Lower leg skin (tissue), 4 donors: Measurements from ENCODE around the gene MGAT3. TPM values are rescaled to one million over a fixed set of nuclear protein-coding genes. Genes with fewer than 3 reads are reported as not detected.
A peak's percentile ranks its signal among the peaks of the same experiment; 100 is the strongest.

Experiments
- DNase-seq, 2 donors: peaks; one replicate each; pipeline ENCODE4 v3.0.0-alpha.2; 2019; ENCODE audit warnings: low spot score in 2 of 2
- H3K4me3 ChIP-seq: fragments of 200-600 bp; sonication (generic); 2 replicates; pipeline ENCODE4 v1.5.1; 2017; ENCODE audit warnings: mild to moderate bottlenecking, low read depth; ENCODE audit not compliant: poor library complexity, severe bottlenecking
- CTCF ChIP-seq, 3 donors: fragments of 450-650 bp; IDR thresholded peaks; one replicate each; pipeline ENCODE4 v1.5.1; 2016; ENCODE audit warnings: antibody characterized with exemption in 3 of 3, mild to moderate bottlenecking in 3 of 3, moderate library complexity in 2 of 3
- POLR2A ChIP-seq, 2 donors: fragments of 450-650 bp; IDR thresholded peaks; one replicate each; pipeline ENCODE4 v1.6.1; 2016 to 2017; ENCODE audit warnings: antibody characterized with exemption in 2 of 2, mild to moderate bottlenecking in 1 of 2, moderate library complexity in 1 of 2
- WGBS, 2 donors: methylation state at CpG; one replicate each; pipeline ENCODE4 v1.1.5; 2018; 5-methylcytosine and 5-hydroxymethylcytosine counted together
- intact Hi-C: fragments of 100-400 bp; cut with DNase I; formaldehyde crosslinking; loops from one replicate; pipeline ENCODE4 v1.15.0; 2023; ENCODE audit warnings: low total_unique reads
- total RNA-seq, 4 donors: library from RNA; depleted of rRNA; stranded (reverse); fragments of >200 nt; gene quantifications; one replicate each; pipeline ENCODE4 v1.1.0, GENCODE V29; 2016

MGAT3 gene
- total RNA-seq, 4 donors from 2014 or later = 1.2 to 5.5 (median 3.2) TPM

- DNase-seq = no peak
- intact Hi-C loops = loop anchor here (10.0 kb wide), 2 partner anchors 491 to 811 kb away; partner anchors contain the start of gene ADSL
- 79% methylated on average over 10 to 12 of the region's 12 CpGs for WGBS, 2 donors
- no peak overlapping the region for H3K4me3 ChIP-seq
- TF ChIP-seq POLR2A (IDR thresholded peaks at IDR 0.05) = no peak
- TF ChIP-seq CTCF (IDR thresholded peaks at IDR 0.05) = no peak
These were observed 77.3 kb downstream of the MGAT3 start for GRCh38 chr22:39534092-39534506.

DNA sequence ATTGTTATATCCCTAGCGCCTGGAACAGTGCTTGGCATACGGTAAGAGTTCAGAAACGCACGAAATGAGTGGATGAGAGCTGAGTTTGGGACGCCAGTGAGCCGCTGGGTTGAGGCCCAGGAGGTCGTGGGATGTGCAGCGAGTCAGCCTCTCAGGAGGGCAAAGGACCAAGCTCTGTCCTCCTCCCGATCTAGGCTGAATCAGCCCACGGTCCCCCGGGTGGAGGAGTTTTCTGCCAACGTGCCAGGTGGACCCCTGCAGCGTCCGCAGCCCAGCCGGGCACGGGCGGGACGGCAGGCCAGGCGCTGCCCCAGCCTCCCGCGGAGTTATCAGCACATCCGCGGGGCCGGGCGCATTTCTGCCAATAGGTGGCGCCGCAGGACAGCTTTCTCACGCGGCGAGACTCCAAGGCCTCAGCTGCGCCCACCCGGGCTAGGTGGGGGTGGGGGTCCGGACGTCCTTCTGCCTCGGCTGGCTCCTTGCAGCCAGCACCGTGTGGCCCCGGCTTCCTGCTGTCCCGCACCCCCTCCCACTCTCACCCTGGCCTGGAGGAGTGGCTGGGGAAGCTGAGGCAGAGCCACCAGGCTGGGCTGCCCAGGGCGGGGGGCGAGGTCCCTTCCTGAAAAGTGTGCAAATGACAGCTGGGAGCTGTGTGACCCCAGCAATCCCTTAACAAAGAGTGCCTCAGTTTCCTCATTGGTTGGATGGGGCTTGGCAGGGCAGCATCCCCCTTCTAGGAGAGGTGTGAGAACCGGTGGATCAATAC lies 78.0 kb downstream of the MGAT3 start:
- TF ChIP-seq POLR2A (IDR thresholded peaks at IDR 0.05) (no peak), CTCF (IDR thresholded peaks at IDR 0.05) (peak in 1 of 3 donors; percentile 84)
- peak; percentile 74 to 98 for DNase-seq
- no peak overlapping the region for H3K4me3 ChIP-seq
- WGBS, 2 donors = 6% methylated on average over 15 to 40 of the region's 41 CpGs
- intact Hi-C loops = loop anchor here (10.0 kb wide), 2 partner anchors 490 to 810 kb away; partner anchors contain the start of gene ADSL

DNA sequence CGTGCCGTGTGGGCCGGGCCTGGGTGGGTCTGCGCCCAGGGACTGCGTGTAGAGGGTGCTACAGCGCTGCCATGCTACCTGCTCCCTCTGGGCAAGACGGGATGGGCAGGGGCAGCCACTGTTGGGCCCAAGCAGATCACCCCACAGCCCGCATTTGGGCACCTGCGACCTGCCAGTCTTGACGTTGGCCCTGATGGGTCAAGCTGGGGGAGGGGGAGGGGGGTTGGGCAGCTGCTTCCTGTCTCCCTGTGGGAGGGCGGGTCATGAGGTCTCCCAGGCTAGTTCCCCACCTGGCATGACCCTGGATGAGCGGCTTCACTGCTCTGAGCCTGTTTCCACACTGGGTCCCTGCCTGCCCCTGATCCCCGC lies 78.5 kb downstream of the MGAT3 start:
- no peak for DNase-seq
- WGBS, 2 donors = 53 to 95% methylated on average over 4 to 13 of the region's 13 CpGs

DNA sequence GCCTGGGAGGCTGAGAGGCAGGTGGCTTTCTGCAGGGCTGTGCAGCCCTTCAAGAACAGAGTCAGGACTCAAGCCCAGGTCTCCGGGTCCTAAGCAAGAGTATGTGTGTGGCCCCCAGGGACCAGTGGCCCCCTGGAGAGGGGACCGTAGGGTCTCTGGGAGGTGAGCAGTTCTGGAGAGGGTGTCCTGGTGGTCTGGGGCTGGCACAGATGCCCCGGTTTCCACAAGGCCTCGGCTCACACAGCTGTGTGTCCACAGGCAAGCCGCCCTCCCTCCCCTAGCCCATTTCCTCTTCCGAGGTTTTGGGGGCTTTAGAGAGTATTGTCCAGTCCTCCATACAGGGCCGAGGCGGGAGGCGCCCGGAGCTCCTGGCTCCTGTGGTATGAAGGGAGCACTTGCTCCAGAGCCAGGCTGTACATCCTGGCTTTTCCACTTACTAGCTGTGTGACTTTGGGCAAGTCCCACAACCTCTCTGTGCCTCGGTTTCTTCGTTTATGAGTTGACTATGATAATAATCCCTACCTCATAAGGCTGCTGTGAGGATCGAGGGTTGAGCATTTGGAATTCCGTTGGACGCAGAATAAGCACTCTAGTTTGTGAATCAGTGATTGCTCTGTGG lies 79.1 kb downstream of the MGAT3 start:
- no peak for TF ChIP-seq CTCF (IDR thresholded peaks at IDR 0.05)
- TF ChIP-seq POLR2A (IDR thresholded peaks at IDR 0.05) = no peak
- H3K4me3 ChIP-seq = no peak overlapping the region
- DNase-seq = no peak
- intact Hi-C loops = loop anchor here (10.0 kb wide), 2 partner anchors 489 to 809 kb away; partner anchors contain the start of gene ADSL
- WGBS, 2 donors = 80 to 87% methylated on average over 15 of the region's 15 CpGs

More for the DNA sequence above, 78.5 kb downstream of the MGAT3 start:
- no peak for TF ChIP-seq POLR2A (IDR thresholded peaks at IDR 0.05)
- TF ChIP-seq CTCF (IDR thresholded peaks at IDR 0.05) = no peak
- no peak overlapping the region for H3K4me3 ChIP-seq
- intact Hi-C loops = loop anchor here (10.0 kb wide), 2 partner anchors 489 to 809 kb away; partner anchors contain the start of gene ADSL

GRCh38 chr22:39536711-39537110 lies 79.9 kb downstream of the MGAT3 start:
- no peak for DNase-seq
- 47 to 52% methylated on average over 8 of the region's 8 CpGs for WGBS, 2 donors
- intact Hi-C loops = loop anchor here (10.0 kb wide), 2 partner anchors 488 to 808 kb away; partner anchors contain the start of gene ADSL
- no peak for TF ChIP-seq CTCF (IDR thresholded peaks at IDR 0.05)
- no peak for TF ChIP-seq POLR2A (IDR thresholded peaks at IDR 0.05)
- no peak overlapping the region for H3K4me3 ChIP-seq
